Adrenal gland (tissue), 5 donors: Measurements from ENCODE around the gene GLYR1.

Experiments
- POLR2A ChIP-seq, 2 donors: fragments of 450-650 bp; IDR thresholded peaks; one replicate each; pipeline ENCODE4 v1.6.1; 2017; ENCODE audit warnings: antibody characterized with exemption in 2 of 2, mild to moderate bottlenecking in 2 of 2, moderate library complexity in 1 of 2
- TF ChIP-seq, protein P1 (sequence below), 6 experiments: fragments of 450-650 bp in 4 of 6; fragments of 200-600 bp in 2 of 6; sonication (generic) in 1 of 6; IDR thresholded peaks; 1 replicate in 5 of 6; 2 replicates in 1 of 6; pipeline versions ENCODE4 v1.5.1 to v1.8.0; 2016 to 2021; ENCODE audit warnings: antibody characterized with exemption in 6 of 6, mild to moderate bottlenecking in 2 of 6, moderate library complexity in 1 of 6
- donor health status: DM: no; HTN: no; CAD: no.

GRCh38 chr16:4888428-4889135, 41.5 kb upstream of the GLYR1 start:
- TF ChIP-seq, protein P1, sequence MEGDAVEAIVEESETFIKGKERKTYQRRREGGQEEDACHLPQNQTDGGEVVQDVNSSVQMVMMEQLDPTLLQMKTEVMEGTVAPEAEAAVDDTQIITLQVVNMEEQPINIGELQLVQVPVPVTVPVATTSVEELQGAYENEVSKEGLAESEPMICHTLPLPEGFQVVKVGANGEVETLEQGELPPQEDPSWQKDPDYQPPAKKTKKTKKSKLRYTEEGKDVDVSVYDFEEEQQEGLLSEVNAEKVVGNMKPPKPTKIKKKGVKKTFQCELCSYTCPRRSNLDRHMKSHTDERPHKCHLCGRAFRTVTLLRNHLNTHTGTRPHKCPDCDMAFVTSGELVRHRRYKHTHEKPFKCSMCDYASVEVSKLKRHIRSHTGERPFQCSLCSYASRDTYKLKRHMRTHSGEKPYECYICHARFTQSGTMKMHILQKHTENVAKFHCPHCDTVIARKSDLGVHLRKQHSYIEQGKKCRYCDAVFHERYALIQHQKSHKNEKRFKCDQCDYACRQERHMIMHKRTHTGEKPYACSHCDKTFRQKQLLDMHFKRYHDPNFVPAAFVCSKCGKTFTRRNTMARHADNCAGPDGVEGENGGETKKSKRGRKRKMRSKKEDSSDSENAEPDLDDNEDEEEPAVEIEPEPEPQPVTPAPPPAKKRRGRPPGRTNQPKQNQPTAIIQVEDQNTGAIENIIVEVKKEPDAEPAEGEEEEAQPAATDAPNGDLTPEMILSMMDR (IDR thresholded peaks at IDR 0.05) = no peak
- no peak for TF ChIP-seq POLR2A (IDR thresholded peaks at IDR 0.05)
